ENCODE measurements around the gene NFKBIZ.
"Not testable (repeated sequence)": the region's sequence is repeated elsewhere in the genome, so short reads cannot be mapped to it uniquely, and the experiment has no call there.

Gene NFKBIZ

GRCh38 chr3:101873619-101874018 is 24.3 kb downstream of the NFKBIZ start:
- no peak for DNase-seq (ENCODE audit: low read depth in 2 of 2)

- no peak for DNase-seq (ENCODE audit: low read depth in 2 of 2)
Measured at GRCh38 chr3:101876142-101876541, 26.8 kb downstream of the NFKBIZ start.

GRCh38 chr3:101878589-101878988 is 29.3 kb downstream of the NFKBIZ start:
- no peak for DNase-seq (ENCODE audit: low read depth in 2 of 2)

GRCh38 chr3:101879102-101879501 is 29.8 kb downstream of the NFKBIZ start:
- DNase-seq (ENCODE audit: low read depth in 2 of 2) = no peak

DNA sequence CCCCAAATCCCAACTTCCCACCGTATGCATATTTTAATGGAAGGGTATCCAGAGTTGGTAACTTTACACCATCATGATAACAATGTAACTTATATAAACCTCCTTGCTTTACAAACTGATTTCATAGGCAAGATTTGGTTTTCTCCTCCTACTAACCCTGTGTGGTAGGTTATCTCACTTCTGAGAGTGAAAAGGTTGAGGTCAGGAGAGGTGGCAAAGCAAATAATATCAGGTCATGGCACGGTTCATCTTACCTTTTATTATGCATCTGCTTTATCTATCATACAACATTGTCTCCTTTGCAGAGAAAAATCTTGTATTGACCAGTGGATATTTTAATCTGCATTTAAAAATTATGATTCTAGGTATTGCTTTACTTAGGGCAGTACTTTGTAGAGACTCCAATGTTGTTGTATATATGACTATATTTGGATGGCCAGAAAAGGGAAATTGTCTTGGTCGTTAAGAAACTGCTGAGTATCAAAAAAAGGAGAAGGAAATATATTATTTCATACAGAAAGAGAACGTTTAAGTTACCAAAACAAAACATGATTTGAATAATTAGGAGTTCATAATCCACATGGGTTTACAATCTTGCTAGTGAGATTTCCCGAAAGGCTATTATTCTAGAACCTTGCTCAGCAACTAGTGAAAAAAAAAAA is 30.4 kb downstream of the NFKBIZ start:
- no peak for DNase-seq (ENCODE audit: low read depth in 2 of 2)

DNA sequence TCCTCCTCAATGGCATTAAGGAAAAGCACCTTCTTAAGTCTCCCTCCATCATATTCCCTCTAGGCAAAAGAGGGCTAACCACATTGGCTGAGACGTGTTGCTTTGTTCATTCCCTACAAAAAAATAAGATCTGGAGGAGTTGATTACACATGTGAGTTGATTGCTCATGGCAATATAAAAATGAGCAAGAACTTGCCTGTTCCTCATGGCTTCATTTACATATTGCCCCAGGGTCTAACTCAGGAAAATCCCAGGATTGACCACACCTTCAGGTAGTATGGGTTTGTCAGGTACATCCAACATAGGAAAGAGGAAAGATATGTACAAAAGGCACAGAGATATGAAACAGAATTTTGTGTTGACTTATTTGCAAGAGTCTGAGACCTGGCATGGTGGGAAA is 35.5 kb downstream of the NFKBIZ start:
- no peak for DNase-seq (ENCODE audit: low read depth in 2 of 2)

DNA sequence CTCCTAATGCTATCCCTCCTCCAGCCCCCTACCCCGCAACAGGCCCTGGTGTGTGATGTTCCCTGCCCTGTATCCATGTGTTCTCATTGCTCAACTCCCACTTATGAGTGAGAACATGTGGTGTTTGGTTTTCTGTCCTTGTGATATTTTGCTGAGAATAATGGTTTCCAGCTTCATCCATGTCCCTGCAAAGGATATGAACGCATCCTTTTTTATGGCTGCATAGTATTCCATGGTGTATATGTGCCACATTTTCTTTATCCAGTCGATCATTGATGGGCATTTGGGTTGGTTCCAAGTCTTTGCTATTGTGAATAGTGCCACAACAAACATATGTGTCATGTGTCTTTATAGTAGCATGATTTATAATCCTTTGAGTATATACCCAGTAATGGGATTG is 36.3 kb downstream of the NFKBIZ start:
- DNase-seq (ENCODE audit: low read depth in 2 of 2) = not testable (repeated sequence)

DNA sequence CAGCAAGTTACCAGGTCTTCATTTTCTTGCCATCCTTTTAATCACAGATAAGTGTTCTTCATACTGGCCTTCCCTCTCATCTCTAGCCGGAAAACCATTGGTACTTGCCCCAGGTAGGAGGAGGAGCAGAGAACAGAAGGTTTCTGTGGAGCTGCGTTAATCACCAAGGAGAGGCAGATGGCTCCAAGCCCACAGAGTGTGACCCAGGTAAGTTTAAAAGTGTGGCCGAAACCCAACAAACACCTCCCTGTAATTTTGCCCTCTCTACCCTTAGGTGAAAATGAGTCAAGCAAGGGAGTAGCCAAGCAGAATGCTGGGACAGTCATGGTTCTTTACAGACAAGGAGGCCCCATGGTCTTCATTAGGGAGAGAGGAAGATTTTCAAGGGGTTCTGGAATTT is 37.3 kb downstream of the NFKBIZ start:
- DNase-seq (ENCODE audit: low read depth in 2 of 2) = no peak

GRCh38 chr3:101888653-101889052 is 39.3 kb downstream of the NFKBIZ start:
- no peak for DNase-seq (ENCODE audit: low read depth in 2 of 2)

DNA sequence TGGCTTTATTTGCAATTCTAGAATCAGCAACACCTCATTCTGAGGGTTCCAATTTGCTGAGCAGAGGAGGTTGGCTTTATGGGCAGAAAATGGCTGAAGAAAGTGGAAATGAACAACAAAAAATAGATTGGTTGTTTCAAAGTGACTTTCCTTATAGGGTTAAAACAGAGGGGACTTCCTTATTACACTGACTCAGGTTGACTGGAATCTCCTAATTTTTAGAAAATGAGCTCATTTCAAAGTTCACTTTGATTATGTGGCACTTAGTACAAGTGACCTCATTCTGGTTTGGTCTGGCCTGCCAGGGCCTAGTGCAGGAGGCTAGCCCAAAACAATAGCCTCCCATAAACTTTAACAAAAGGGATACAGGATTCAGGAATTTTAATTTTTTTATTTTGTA is 41.4 kb downstream of the NFKBIZ start:
- no peak for DNase-seq (ENCODE audit: low read depth in 2 of 2)

GRCh38 chr3:101892648-101893047 is 43.3 kb downstream of the NFKBIZ start:
- no peak for DNase-seq (ENCODE audit: low read depth in 2 of 2)

- no peak for DNase-seq (ENCODE audit: low read depth in 2 of 2)
Measured at GRCh38 chr3:101896083-101896757, 46.9 kb downstream of the NFKBIZ start.

DNA sequence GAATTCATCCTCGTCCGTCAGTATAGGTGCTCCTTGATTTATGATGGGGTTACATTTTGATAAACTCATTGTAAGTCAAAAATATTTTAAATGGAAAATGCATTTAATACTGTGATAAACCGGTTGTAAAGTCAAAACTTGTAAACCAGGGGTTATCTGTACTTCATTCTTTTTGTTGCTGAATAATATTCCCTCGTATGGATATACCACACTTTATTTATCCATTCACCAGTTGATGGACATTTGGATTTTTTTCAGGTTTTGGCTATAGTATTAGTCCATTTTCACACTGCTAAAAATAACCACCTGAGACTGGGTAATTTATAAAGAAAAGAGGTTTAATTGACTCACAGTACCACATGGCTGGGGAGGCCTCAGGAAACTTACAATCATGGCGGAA is 47.7 kb downstream of the NFKBIZ start:
- no peak for DNase-seq (ENCODE audit: low read depth in 2 of 2)

DNA sequence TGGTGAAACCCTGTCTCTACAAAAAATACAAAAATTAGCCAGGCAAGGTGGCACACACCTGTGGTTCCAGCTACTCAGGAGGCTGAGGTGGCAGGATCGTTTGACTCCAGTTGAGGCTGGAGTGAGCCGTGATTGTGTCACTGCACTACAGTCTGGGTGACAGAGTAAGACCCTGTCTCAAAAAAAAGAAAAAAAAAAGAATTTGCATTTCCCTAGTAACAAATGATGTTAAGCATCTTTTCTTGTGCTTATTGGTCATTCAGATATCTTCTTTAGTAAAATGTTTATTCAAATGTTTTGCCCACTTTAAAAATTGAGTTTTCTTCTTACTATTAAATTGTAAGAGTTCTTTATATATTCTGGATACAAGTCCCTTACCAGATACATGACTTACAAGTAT is 48.7 kb downstream of the NFKBIZ start:
- no peak for DNase-seq (ENCODE audit: low read depth in 2 of 2)

DNA sequence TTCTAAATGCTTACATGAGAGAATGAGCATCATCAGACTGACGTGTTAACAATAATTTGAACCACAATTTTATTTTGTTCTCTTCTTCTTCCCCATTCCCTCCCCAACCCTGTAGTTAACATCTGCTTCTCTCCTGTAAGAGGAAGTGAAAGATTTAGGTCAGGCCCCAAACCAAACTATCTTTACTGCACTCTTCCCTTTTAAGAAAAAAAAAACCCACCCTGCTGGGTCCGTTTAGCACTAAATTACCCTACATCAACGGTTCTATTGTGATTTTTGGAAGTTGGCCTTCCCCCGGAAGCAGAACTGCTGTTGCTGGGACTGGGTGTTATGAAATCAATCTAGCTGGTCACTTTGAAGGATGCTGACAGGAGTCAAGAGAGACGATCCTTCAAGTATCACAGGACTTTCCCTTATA is 49.4 kb downstream of the NFKBIZ start:
- DNase-seq (ENCODE audit: low read depth in 2 of 2) = no peak

DNA sequence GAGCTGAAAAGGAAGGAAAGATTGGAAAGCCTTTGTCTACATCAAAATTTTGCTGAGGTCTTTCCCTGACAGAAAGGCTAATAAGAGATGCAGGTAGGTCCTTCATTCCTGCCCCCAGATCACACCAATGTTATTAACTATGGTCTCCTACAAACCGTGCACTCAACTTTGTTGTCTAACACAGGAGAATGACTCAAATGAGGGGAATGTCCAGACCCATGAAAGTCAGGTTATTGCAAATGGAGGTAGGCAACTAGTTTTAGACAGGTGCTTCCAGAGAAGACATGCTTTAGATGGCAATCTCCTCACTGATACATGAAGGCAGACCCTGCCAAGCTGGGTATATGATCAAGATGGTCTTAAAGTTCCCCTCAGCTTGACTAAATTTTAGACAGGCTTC is 51.0 kb downstream of the NFKBIZ start:
- DNase-seq (ENCODE audit: low read depth in 2 of 2) = no peak

GRCh38 chr3:101900736-101901135 is 51.4 kb downstream of the NFKBIZ start:
- DNase-seq (ENCODE audit: low read depth in 2 of 2) = no peak

GRCh38 chr3:101902041-101902440 is 52.7 kb downstream of the NFKBIZ start:
- DNase-seq (ENCODE audit: low read depth in 2 of 2) = no peak

DNA sequence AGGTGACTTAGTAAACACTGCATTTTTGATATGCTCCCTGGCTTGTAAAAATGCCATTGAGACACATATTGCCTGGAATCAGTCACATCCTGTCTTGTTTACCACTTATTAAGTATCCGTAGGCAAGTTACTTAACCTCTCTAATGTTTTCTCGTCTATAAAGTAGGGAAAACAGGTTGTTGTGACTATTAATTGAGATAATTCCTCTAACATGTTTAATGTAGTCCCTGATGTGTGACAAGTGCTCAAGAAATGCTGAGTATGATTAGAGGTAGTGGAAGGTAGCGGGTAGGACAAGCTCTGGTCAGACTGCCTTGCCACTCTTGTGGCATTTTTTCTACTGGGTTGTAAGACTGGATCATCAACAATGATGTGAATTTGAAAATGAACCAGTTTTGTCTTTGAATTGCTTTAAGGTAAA is 54.1 kb downstream of the NFKBIZ start:
- DNase-seq (ENCODE audit: low read depth in 2 of 2) = no peak

- DNase-seq (ENCODE audit: low read depth in 2 of 2) = not testable (repeated sequence)
Measured at GRCh38 chr3:101905573-101905972, 56.3 kb downstream of the NFKBIZ start.
